ENCODE data around the gene UBALD2.
A peak's percentile ranks its signal among the peaks of the same experiment; 100 is the strongest.
"Not testable (repeated sequence)": the region's sequence is repeated elsewhere in the genome, so short reads cannot be mapped to it uniquely, and the experiment has no call there.

Gene UBALD2

DNA sequence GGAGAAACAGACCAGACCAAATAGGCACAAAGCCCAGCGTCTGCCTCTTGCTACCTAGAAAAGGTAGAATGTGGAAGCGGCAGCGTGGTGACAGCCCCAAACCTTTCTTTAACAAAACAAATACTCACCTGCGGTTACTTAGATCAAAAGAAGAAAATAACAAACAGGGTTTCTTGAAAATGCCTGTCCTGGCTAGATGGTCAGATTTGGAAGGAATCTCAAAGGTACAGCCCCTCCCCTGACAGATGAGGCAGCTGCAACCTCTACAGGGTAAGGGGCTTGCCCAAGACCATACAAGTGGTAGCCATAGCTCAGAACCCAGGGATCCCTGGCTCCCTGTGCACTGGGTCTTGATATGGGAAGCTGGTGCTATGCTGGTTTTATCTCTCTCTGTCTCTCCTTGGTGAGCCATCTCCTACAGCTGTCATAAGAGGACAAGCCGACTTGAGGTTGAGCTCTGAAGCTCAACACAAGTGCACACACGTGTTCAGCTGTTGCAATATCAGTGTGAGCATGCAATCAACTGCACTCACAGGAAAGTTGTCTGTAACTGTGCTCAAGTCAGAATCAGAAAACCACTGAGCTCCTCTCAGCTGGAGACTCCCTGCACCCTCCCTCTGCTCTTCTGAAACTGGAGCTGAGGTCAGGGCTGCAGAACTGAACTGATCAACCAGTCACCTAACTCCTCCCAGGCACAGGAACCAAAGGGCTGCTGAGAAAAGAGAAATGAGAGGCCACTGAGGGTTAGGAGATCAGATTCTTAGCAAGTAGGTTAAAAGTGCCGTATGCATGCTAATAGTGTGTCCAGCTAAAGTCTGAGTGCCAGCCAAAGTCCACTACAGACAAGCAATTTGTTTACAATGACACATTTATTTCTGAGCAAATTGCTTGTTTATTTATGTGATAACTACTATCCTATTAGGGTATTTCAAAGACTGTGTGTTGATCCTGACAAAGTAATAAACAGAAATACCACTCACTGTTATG is 18.8 kb upstream of the UBALD2 start:
- no peak for DNase-seq

DNA sequence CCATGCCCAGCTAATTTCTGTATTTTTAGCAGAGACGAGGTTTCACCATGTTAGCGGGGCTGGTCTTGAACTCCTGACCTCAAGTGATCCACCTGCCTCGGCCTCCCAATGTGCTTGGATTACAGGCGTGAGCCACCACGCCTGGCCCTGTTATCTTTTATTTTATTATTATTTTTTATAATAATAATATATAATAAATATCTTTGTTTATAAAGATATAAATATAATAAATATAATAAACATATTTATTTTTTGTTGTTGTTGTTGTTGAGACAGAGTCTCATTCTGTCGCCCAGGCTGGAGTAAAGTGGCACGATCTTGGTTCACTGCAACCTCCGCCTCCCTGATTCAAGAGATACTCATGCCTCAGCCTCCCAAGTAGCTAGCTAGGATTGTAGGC is 17.8 kb upstream of the UBALD2 start:
- DNase-seq = no peak

- DNase-seq = no peak
Measured at GRCh38 chr17:76248013-76248782, 16.9 kb upstream of the UBALD2 start.

- DNase-seq = no peak
Measured at GRCh38 chr17:76250141-76250540, 15.0 kb upstream of the UBALD2 start.

- DNase-seq = no peak
Measured at GRCh38 chr17:76251478-76252039, 13.6 kb upstream of the UBALD2 start.

- peak; percentile 99 for DNase-seq
Measured at GRCh38 chr17:76252040-76252954, 12.9 kb upstream of the UBALD2 start.

DNA sequence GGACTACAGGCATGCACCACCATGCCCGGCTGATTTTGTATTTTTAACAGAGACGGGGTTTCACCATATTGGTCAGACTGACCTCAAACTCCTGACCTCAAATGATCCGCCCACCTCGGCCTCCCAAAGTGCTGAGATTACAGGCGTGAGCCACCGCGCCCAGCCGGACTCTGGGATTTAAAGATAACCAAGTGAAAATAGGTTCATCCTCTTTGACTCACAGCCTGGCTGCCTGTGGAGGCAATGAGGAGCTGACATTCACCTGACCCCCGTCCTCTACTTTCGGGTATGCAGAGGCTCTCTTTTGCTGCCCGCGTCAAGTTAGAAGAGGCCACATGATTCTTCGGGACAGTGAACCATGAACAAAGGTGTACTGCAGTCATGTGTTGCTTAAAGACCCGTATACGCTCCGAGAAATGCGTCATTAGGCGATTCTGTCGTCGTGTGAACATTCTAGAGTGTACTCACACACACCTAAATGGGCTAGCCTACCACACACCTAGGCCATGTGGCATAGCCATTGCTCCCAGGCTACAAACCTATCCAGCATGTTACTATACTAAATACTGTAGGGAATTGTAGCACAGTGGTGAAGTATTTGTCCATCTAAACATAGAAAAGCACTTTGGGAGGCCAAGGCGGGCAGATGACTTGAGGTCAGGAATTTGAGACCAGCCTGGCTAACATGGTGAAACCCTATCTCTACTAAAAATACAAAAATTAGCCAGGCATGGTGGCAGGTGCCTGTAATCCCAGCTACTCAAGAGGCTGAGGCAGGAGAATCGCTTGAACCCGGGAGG is 12.0 kb upstream of the UBALD2 start:
- not testable (repeated sequence) for DNase-seq

- no peak for DNase-seq
Measured at GRCh38 chr17:76253841-76254240, 11.3 kb upstream of the UBALD2 start.

- no peak for DNase-seq
Measured at GRCh38 chr17:76254275-76254674, 10.9 kb upstream of the UBALD2 start.

DNA sequence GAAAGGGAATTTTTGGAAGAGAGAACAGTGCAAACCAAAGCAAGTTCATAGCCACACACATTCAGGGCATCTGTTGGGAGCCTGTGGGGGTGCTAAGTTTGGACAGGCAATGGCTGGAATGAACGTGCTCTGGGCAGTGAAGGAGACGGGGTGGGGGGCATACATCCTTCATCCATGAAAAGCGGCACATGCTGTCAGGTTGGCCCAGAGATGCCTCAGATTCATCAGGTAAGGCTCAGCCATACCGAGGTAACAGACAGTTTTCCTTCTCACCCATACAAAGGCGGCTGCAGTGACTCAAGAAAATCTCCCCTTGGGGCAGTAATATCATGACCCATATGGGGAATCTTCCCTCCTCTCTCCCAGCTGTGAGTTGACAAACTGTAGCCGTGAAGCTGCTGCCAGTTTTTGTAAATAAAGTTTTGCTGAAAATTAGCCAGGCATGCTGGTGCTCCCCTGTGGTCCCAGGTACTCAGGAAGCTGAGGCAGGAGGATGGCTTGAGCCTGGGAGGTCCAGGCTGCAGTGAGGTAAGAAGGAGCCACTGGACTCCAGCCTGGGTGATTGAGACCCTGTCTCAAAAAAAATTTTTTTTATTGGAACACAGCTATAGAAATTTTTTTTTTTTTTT is 9.2 kb upstream of the UBALD2 start:
- no peak for DNase-seq

DNA sequence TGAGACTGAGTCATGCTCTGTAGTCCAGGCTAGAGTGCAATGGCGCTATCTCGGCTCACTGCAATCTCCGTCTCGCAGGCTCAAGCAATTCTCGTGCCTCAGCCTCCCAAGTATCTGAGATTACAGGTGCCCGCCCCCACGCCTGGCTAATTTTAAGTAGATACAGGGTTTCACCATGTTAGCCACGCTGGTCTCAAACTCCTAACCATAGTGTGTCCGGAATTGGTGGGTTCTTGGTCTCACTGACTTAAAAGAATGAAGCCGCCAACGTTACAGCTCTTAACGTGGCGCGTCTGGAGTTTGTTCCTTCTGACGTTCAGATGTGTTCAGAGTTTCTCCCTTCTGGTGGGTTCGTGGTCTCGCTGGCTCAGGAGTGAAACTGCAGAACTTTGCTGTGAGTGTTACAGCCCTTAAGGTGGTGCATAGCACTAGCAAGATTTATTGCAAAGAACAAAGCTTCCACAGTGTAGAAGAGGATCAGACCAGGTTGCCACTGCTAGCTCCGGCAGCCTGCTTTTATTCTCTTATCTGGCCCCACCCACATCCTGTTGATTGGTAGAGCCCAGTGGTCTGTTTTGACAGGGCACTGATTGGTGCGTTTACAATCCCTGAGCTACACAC is 8.6 kb upstream of the UBALD2 start:
- not testable (repeated sequence) for DNase-seq

DNA sequence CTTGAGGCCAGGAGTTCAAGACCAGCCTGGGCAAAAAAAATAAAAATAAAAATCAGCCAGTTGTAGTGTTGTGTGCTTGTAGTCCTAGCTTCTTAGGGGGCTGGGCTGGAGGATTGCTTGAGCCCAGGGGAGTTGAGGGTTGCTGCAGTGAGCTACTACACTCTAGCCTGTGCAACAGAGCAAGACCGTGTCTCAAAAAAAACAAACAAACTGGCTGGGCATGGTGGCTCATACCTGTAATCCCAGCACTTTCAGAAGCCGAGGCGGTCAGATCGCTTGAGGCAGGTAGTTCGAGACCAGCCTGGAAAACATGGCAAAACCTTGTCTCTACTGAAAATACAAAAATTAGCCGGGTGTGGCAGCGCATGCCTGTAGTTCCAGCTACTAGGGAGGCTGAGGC is 4.9 kb upstream of the UBALD2 start:
- no peak for DNase-seq

GRCh38 chr17:76260669-76261068 is 4.5 kb upstream of the UBALD2 start:
- DNase-seq = no peak

DNA sequence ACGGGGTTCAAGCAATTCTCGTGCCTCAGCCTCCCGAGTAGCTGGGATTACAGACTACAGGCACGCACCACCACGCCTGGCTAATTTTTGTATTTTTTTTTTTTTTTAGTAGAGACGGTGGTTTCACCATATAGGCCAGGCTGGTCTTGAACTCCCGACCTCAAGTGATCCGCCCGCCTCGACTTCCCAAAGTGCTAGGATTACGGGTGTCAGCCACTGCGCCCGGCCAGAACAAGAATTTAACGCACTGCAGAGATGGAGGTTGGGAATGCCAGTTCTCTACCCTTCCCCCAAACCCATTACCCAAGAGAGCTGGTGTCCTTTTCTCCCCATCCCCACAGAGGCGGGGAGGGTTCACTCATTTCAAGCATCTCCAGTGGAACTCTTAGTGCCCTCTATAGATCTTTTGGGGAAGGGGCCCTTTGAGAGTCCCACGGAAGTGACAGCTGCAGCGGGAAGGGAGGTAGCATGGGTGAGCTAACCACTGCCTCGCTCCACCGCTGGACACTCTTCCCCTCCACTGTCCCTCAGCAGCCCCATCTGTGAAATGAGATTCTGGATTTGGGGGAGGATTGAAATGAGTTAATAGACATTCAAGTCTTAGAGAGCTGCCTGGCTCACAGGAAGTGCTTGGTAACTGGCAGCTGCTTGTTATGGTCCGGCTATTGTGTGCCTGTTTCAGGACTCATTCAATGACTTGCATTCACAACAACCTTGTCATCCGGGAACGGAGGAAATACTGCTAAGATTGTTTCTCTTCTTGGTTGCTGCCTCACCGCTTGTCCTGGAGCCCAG is 3.5 kb upstream of the UBALD2 start:
- no peak for DNase-seq

DNA sequence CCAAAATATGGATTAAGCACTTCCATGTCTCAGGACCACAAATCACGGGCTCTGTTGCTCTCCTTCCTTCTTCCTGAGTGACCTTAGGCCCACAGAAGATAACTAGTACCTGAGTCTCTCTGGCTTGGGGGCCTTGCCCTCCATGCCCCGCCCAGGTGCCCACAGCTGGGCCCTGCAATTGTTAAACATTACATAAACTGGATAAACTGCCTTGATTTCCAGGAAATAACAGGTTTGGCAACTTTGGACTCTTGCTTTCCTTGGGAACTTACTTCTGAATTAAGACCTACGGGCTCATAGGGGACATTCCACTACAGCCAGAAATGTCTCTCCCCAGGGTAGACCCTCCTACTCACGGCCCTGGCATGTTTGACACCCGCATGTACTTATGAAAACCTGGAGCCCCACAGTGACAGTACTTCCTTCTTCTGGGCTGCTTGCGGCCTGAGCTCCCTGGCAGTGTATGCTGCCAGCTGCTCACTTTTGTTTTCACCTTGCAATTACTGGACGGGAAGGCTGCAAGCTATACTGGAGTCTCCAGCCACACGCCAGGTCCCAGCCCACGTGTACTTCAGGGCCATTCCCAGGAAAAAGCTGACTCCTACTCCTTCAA is 2.3 kb upstream of the UBALD2 start:
- DNase-seq = no peak

GRCh38 chr17:76263896-76264295 is 1.3 kb upstream of the UBALD2 start:
- DNase-seq = no peak

GRCh38 chr17:76264425-76264754 is 758 bp upstream of the UBALD2 start:
- no peak for DNase-seq

GRCh38 chr17:76265624-76266243 is 586 bp downstream of the UBALD2 start:
- peak; percentile 56 for DNase-seq
